NCI-H2171 treated with DMSO at 0.1 percent for 48 hours (cell line): ENCODE data around the gene WIPF2.
"Not testable (repeated sequence)": the region's sequence is repeated elsewhere in the genome, so short reads cannot be mapped to it uniquely, and the experiment has no call there.

Source experiments
- DNase-seq: peaks from one replicate; lab custom pipeline; 2025; lab: John Stamatoyannopoulos, UW

WIPF2 gene

GRCh38 chr17:40192961-40193360, 26.1 kb upstream of the WIPF2 start:
- no peak for DNase-seq

GRCh38 chr17:40194821-40195220, 24.3 kb upstream of the WIPF2 start:
- no peak for DNase-seq

- no peak for DNase-seq
Observed at GRCh38 chr17:40197550-40197949, 21.6 kb upstream of the WIPF2 start.

- DNase-seq, result not testable (repeated sequence)
Observed at GRCh38 chr17:40197965-40198456, 21.1 kb upstream of the WIPF2 start.

- DNase-seq, result no peak
Observed at GRCh38 chr17:40198576-40198975, 20.5 kb upstream of the WIPF2 start.

GRCh38 chr17:40203131-40203530, 16.0 kb upstream of the WIPF2 start:
- DNase-seq, result no peak

- not testable (repeated sequence) for DNase-seq
Observed at GRCh38 chr17:40206193-40206592, 12.9 kb upstream of the WIPF2 start.

- no peak for DNase-seq
Observed at GRCh38 chr17:40209404-40210093, 9.6 kb upstream of the WIPF2 start.

- not testable (repeated sequence) for DNase-seq
Observed at GRCh38 chr17:40213914-40214313, 5.2 kb upstream of the WIPF2 start.

- no peak for DNase-seq
Observed at GRCh38 chr17:40218006-40218739, 931 bp upstream of the WIPF2 start.

GRCh38 chr17:40219594-40220338, 662 bp downstream of the WIPF2 start:
- DNase-seq, result peak; percentile 87

GRCh38 chr17:40224718-40225550, 5.8 kb downstream of the WIPF2 start:
- no peak for DNase-seq

- DNase-seq, result not testable (repeated sequence)
Observed at GRCh38 chr17:40229146-40229545, 10.0 kb downstream of the WIPF2 start.

GRCh38 chr17:40230670-40231069, 11.6 kb downstream of the WIPF2 start:
- DNase-seq, result peak; percentile 21

GRCh38 chr17:40231928-40232327, 12.8 kb downstream of the WIPF2 start:
- DNase-seq, result not testable (repeated sequence)

- DNase-seq, result no peak
Observed at GRCh38 chr17:40241252-40241834, 22.2 kb downstream of the WIPF2 start.

- DNase-seq, result no peak
Observed at GRCh38 chr17:40242774-40243173, 23.7 kb downstream of the WIPF2 start.

GRCh38 chr17:40243761-40244160, 24.7 kb downstream of the WIPF2 start:
- DNase-seq, result no peak

- DNase-seq, result no peak
Observed at GRCh38 chr17:40244255-40244654, 25.2 kb downstream of the WIPF2 start.

- DNase-seq, result no peak
Observed at GRCh38 chr17:40247926-40248495, 28.9 kb downstream of the WIPF2 start.

GRCh38 chr17:40248507-40248906, 29.4 kb downstream of the WIPF2 start:
- no peak for DNase-seq
